CD14-positive monocyte (primary cell): ENCODE data around the gene HMGB4. TPM values are rescaled to one million over a fixed set of nuclear protein-coding genes. Genes with fewer than 3 reads are reported as not detected.

Source experiments
- DNase-seq, 3 donors: peaks; one replicate each; pipeline ENCODE4 v3.0.0-alpha.2; 2011 to 2022
- H2AFZ ChIP-seq: 2 replicates; pipeline ENCODE4 v1.6.0; 2012; ENCODE audit warnings: mild to moderate bottlenecking, low read depth, low read length, inconsistent platforms; ENCODE audit not compliant: insufficient read depth, poor library complexity, severe bottlenecking
- H3K27ac ChIP-seq, 2 donors: 1 replicate in 1 of 2; 2 replicates in 1 of 2; pipeline ENCODE4 v1.5.1; 2012 to 2013; ENCODE audit warnings: low read length in 2 of 2, control low read depth in 1 of 2, inconsistent platforms in 1 of 2, low read depth in 1 of 2, mild to moderate bottlenecking in 1 of 2
- H3K27me3 ChIP-seq, 2 donors: one replicate each; pipeline versions ENCODE4 v1.6.0 to v1.6.1; 2011 to 2013; ENCODE audit warnings: low read length in 2 of 2; ENCODE audit not compliant: control insufficient read depth in 2 of 2, insufficient read depth in 2 of 2
- H3K36me3 ChIP-seq, 2 donors: replicated peaks in 1 of 2; 1 replicate in 1 of 2; 2 replicates in 1 of 2; pipeline versions ENCODE4 v1.5.1 to v1.6.1; 2012 to 2013; ENCODE audit warnings: low read length in 2 of 2, control low read depth in 1 of 2, inconsistent platforms in 1 of 2, mild to moderate bottlenecking in 1 of 2; ENCODE audit not compliant: insufficient read depth in 2 of 2, control insufficient read depth in 1 of 2
- H3K4me1 ChIP-seq, 2 donors: 1 replicate in 1 of 2; 2 replicates in 1 of 2; pipeline versions ENCODE4 v1.5.1 to v1.6.1; 2012 to 2013; ENCODE audit warnings: low read length in 2 of 2, control low read depth in 1 of 2, inconsistent platforms in 1 of 2, mild to moderate bottlenecking in 1 of 2, moderate library complexity in 1 of 2; ENCODE audit not compliant: insufficient read depth in 2 of 2, control insufficient read depth in 1 of 2
- H3K4me2 ChIP-seq: replicated peaks from 2 replicates; pipeline ENCODE3; 2012; ENCODE audit warnings: low read length, moderate library complexity, mild to moderate bottlenecking; ENCODE audit not compliant: poor library complexity, severe bottlenecking; ENCODE audit errors: extremely low read depth
- H3K4me3 ChIP-seq, 3 experiments: fragments of 200-600 bp in 1 of 3; sonication (generic) in 1 of 3; replicated peaks in 1 of 3; 1 replicate in 2 of 3; 2 replicates in 1 of 3; pipeline ENCODE4 v1.5.1; 2011 to 2013; ENCODE audit warnings: low read length in 3 of 3, mild to moderate bottlenecking in 3 of 3, control low read depth in 2 of 3, low read depth in 2 of 3, inconsistent platforms in 1 of 3, moderate library complexity in 1 of 3
- H3K79me2 ChIP-seq: 2 replicates; pipeline ENCODE4 v1.6.0; 2012; ENCODE audit warnings: mild to moderate bottlenecking, control low read depth, inconsistent platforms, low read length, moderate library complexity; ENCODE audit not compliant: insufficient read depth
- H3K9ac ChIP-seq: 2 replicates; pipeline ENCODE4 v1.6.0; 2017; ENCODE audit warnings: low read length, mild to moderate bottlenecking; ENCODE audit not compliant: insufficient read depth, poor library complexity, severe bottlenecking
- H3K9me3 ChIP-seq, 2 donors: replicated peaks in 1 of 2; 1 replicate in 1 of 2; 2 replicates in 1 of 2; pipeline versions ENCODE4 v1.5.1 to v1.6.1; 2012 to 2013; ENCODE audit warnings: low read length in 2 of 2, control low read depth in 1 of 2; ENCODE audit not compliant: control insufficient read depth in 1 of 2, insufficient read depth in 1 of 2
- H4K20me1 ChIP-seq: 2 replicates; pipeline ENCODE4 v1.6.0; 2012; ENCODE audit warnings: mild to moderate bottlenecking, low read length, control low read depth, moderate library complexity; ENCODE audit not compliant: insufficient read depth
- H3K27ac Mint-ChIP-seq, 7 donors: one replicate each; pipeline ENCODE4 v1.8.0; 2020; ENCODE audit warnings: mild to moderate bottlenecking in 7 of 7, mixed read lengths in 7 of 7, moderate library complexity in 6 of 7, inconsistent platforms in 2 of 7
- H3K27me3 Mint-ChIP-seq, 3 donors: one replicate each; pipeline ENCODE4 v1.8.0; 2021 to 2022; ENCODE audit warnings: low read depth in 3 of 3, mild to moderate bottlenecking in 3 of 3, mixed read lengths in 3 of 3, moderate library complexity in 3 of 3, inconsistent platforms in 1 of 3
- H3K36me3 Mint-ChIP-seq, 2 donors: one replicate each; pipeline ENCODE4 v1.8.0; 2020; ENCODE audit warnings: mixed read lengths in 2 of 2, inconsistent platforms in 1 of 2, mild to moderate bottlenecking in 1 of 2
- H3K4me1 Mint-ChIP-seq: one replicate; pipeline ENCODE4 v1.8.0; 2020; ENCODE audit warnings: mild to moderate bottlenecking, mixed read lengths
- H3K4me3 Mint-ChIP-seq, 2 donors: one replicate each; pipeline ENCODE4 v1.8.0; 2020; ENCODE audit warnings: mild to moderate bottlenecking in 2 of 2, mixed read lengths in 2 of 2, moderate library complexity in 1 of 2
- H3K9me3 Mint-ChIP-seq, 7 donors: one replicate each; pipeline ENCODE4 v1.8.0; 2020 to 2022; ENCODE audit warnings: mixed read lengths in 7 of 7, mild to moderate bottlenecking in 6 of 7, moderate library complexity in 6 of 7, inconsistent platforms in 2 of 7
- WGBS: methylation state at CpG from one replicate; pipeline ENCODE4 v1.1.5; 2013; ENCODE audit warnings: missing lambda C conversion rate; ENCODE audit not compliant: insufficient coverage; 5-methylcytosine and 5-hydroxymethylcytosine counted together
- intact Hi-C, 2 donors: fragments of 100-400 bp; cut with micrococcal nuclease; formaldehyde crosslinking; loops; one replicate each; pipeline versions ENCODE4 v1.15.0 to v1.15.1; 2023
- polyA plus RNA-seq, 3 donors: library from polyadenylated mRNA; depleted of rRNA in 1 of 3; unstranded in 2 of 3; stranded (reverse) in 1 of 3; fragments of 300-500 nt in 2 of 3; fragments of >200 nt in 1 of 3; fragmentation: Illumina TruSeq in 2 of 3; gene quantifications; 1 replicate in 2 of 3; 2 replicates in 1 of 3; pipeline ENCODE4 v1.2.3, GENCODE V29; 2012 to 2021
- TF ChIP-seq, protein P1 (sequence below): fragments of 200-600 bp; IDR thresholded peaks from one replicate; pipeline ENCODE4 v1.8.0; 2022; ENCODE audit warnings: antibody characterized with exemption, mild to moderate bottlenecking

HMGB4 gene
- polyA plus RNA-seq, 3 donors = not detected

DNA sequence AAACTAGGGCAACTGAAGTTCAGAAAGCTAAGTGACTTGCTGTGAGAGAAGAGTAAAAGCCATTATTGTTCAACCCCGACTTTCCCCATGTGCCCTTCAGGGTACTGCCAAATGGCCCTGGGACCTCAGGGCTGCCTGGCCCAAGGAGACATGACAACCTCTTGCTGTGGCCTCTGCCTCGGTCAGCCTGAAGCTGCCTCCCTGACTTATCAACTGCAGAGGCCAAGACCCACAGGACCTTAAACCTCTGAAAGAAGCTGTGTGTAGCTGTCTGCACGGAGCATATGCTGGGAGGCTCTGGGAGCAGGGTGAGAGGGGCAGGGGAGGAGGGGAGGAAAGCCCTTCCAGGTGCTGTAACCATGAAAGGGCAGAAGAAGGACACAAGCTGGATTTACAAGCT lies 35.9 kb downstream of the HMGB4 start:
- 65% methylated on average over 2 of the region's 3 CpGs for WGBS
- peaks cover 2 to 8% (median 7%) of the 10 kb centered on the region in 3 donors for H3K27me3 Mint-ChIP-seq
- Histone ChIP-seq H3K79me2 (no peaks in the 10 kb centered on the region), H4K20me1 (no peaks in the 10 kb centered on the region), H3K4me1 (no peaks in the 10 kb centered on the region), H3K9me3 (no peaks in the 10 kb centered on the region), H3K27me3 (no peaks in the 10 kb centered on the region), H2AFZ (no peak overlapping the region), H3K9ac (no peak overlapping the region), H3K4me2 (no peak overlapping the region), H3K27ac (no peak overlapping the region), H3K36me3 (no peaks in the 10 kb centered on the region), H3K4me3 (no peak overlapping the region)
- no peaks in the 10 kb centered on the region for H3K36me3 Mint-ChIP-seq
- TF ChIP-seq, protein P1, sequence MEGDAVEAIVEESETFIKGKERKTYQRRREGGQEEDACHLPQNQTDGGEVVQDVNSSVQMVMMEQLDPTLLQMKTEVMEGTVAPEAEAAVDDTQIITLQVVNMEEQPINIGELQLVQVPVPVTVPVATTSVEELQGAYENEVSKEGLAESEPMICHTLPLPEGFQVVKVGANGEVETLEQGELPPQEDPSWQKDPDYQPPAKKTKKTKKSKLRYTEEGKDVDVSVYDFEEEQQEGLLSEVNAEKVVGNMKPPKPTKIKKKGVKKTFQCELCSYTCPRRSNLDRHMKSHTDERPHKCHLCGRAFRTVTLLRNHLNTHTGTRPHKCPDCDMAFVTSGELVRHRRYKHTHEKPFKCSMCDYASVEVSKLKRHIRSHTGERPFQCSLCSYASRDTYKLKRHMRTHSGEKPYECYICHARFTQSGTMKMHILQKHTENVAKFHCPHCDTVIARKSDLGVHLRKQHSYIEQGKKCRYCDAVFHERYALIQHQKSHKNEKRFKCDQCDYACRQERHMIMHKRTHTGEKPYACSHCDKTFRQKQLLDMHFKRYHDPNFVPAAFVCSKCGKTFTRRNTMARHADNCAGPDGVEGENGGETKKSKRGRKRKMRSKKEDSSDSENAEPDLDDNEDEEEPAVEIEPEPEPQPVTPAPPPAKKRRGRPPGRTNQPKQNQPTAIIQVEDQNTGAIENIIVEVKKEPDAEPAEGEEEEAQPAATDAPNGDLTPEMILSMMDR = no peak
- no peak overlapping the region for H3K27ac Mint-ChIP-seq
- intact Hi-C loops = no loop called here
- H3K9me3 Mint-ChIP-seq = peaks cover 0 to 11% (median 0%) of the 10 kb centered on the region in 7 donors
- no peaks in the 10 kb centered on the region for H3K4me1 Mint-ChIP-seq
- DNase-seq = no peak
- no peak overlapping the region for H3K4me3 Mint-ChIP-seq

DNA sequence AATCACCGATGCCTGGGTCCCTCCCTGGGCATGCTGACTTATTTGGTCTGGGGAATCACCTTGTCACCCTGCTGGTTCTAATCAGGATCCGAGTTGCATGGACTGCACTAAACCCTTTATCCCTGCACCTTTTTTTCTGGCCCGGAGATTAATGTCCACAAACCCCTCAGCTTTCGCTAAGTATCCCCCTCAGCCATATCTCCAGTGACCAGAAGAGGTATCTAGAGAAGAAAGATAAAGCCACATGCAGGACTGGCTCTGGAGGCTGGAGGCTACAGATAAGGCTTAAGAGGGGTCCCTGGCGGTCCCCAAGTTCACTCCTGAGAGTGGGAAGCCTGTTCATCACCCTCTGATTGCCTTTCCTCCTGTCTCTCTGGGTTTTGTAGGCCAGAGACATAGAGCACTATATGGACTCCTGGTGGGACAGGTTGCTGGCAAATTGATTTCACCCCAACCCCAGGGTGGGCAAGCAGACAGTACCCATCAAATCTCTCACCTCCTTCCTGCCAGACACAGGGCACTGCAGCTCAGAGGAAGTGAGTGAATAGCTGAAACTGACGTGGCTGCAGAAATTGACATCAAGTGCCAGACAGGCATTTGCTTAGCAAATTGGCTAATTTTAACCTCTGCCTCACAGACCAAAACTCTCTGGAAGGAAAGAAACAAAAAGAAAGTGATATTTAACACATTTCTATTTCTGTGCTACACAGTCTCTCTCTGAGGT lies 38.8 kb downstream of the HMGB4 start:
- H2AFZ ChIP-seq = no peak overlapping the region
- H3K27ac ChIP-seq = no peak overlapping the region
- no peaks in the 10 kb centered on the region for H3K79me2 ChIP-seq
- H3K4me3 Mint-ChIP-seq = no peak overlapping the region
- no peaks in the 10 kb centered on the region for H3K4me1 Mint-ChIP-seq
- intact Hi-C loops = no loop called here
- no peak overlapping the region for H3K4me3 ChIP-seq
- no peaks in the 10 kb centered on the region for H3K36me3 ChIP-seq
- H3K27me3 ChIP-seq = no peaks in the 10 kb centered on the region
- H3K27me3 Mint-ChIP-seq = peaks cover 3 to 8% (median 3%) of the 10 kb centered on the region in 3 donors
- WGBS = no CpG with 5 or more reads among the region's 6 CpGs
- H3K36me3 Mint-ChIP-seq = no peaks in the 10 kb centered on the region
- no peak for DNase-seq
- no peaks in the 10 kb centered on the region for H3K4me1 ChIP-seq
- peaks cover 0 to 13% (median 0%) of the 10 kb centered on the region in 7 donors for H3K9me3 Mint-ChIP-seq
- TF ChIP-seq, protein P1 = no peak
- no peak overlapping the region for H3K4me2 ChIP-seq
- H3K9ac ChIP-seq = no peak overlapping the region
- no peaks in the 10 kb centered on the region for H3K9me3 ChIP-seq
- no peak overlapping the region for H3K27ac Mint-ChIP-seq
- no peaks in the 10 kb centered on the region for H4K20me1 ChIP-seq
